GM12892 (cell line): ENCODE data around the gene PRDM2.

Source experiments
- DNase-seq: peaks from one replicate; pipeline ENCODE4 v3.0.0; 2011; ENCODE audit not compliant: insufficient read length
- FAIRE-seq: peaks from 2 replicates; lab custom pipeline; 2011; peaks lifted over from hg19 to GRCh38; lab: Jason Lieb, UNC
- POLR2A ChIP-seq: IDR thresholded peaks from 2 replicates; pipeline ENCODE4 v1.6.1; 2011; ENCODE audit warnings: low read depth, low read length, control low read depth
- POLR2AphosphoS5 ChIP-seq: IDR thresholded peaks from 2 replicates; pipeline ENCODE4 v1.6.1; 2011; ENCODE audit warnings: low read depth, low read length, control low read depth
- TAF1 ChIP-seq: IDR thresholded peaks from 2 replicates; pipeline ENCODE4 v1.6.1; 2011; ENCODE audit warnings: low read depth, mild to moderate bottlenecking, control low read depth, low read length, borderline replicate concordance

The PRDM2 gene

DNA sequence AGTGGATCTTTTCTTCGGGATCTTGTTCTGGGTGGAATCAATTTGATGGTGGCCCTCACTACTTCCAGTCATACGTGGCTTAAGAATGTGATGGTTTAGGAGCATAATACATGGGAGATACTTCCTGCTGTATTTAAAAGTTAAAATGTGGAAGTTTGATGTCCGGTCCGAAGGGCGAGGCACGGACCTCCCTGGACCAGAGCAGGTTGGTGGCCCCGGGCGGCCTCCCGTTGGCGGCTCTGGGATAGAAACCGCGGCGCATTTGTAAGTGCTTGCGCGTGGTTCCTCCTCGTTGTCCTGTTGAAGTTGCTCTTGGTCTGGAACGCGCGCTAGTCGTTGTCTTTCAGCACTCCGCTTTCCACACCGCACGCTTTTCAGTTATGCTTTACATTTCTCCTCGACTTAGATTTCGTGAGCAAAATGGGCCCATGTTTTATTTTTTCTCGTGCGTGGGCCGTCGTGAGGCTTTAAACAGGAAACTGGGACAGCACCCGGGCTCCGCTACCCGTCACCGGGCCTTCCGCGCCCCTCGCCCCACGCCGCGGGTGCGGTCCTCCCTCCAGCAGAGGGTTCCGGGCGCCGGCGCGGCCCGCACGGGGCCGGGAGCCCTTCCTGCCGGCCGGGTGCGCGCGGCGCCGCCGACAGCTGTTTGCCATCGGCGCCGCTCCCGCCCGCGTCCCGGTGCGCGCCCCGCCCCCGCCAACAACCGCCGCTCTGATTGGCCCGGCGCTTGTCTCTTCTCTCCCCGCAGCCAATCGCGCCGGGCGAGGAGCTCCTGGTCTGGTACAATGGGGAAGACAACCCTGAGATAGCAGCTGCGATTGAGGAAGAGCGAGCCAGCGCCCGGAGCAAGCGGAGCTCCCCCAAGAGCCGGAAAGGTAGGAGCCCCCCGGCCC is 48.9 kb downstream of the PRDM2 start:
- DNase-seq: peak; percentile 89
- peak; percentile 64 for TF ChIP-seq POLR2AphosphoS5
- peak; percentile 87 for TF ChIP-seq POLR2A
- TF ChIP-seq TAF1: peak; percentile 69; the same call in 1 of the 2 replicates
- FAIRE-seq: peak; percentile 95

DNA sequence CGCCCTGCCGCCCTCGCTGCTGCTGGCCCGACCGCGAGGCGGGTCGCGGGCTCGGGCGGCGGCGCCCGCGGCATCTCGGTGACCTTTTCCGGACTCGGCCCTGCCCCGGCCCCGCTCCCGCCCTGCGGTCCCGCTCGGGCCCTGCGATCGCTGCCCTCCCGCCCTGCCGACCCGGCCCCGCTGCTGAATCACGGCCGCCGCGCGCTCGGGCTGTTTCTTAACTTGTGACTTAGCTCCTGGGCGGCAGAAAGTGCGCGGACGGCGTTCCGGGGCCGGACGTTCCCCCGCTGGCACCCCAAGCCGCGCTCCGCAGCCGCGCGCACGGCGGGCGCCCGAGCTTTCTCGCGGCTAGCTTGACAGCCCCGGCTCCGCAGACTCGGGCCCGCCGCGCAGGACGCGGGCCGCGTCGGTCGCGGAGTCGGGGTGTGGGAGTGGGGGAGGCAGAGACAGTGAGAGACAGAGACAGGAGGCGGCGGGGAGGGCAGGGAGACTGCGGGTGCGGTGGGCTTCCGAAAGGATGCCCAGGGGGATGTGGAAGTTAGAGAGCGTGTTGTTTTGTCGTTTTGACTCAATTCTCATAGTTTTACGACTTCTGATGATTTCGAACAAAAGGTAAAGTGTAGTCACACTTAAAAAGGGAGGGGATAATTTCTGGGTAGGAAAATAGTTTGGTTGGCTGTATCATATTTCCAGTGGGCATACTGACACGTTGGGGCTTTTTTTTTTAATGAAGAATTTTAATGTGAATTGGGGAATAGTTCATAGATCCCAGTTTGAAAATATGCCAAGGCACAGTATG is 49.8 kb downstream of the PRDM2 start:
- TF ChIP-seq POLR2AphosphoS5: no peak
- TF ChIP-seq POLR2A: 0 out of 2 replicates have a peak, but pooled peaks have one; percentile 7
- FAIRE-seq: peak; percentile 76
- no peak for DNase-seq

DNA sequence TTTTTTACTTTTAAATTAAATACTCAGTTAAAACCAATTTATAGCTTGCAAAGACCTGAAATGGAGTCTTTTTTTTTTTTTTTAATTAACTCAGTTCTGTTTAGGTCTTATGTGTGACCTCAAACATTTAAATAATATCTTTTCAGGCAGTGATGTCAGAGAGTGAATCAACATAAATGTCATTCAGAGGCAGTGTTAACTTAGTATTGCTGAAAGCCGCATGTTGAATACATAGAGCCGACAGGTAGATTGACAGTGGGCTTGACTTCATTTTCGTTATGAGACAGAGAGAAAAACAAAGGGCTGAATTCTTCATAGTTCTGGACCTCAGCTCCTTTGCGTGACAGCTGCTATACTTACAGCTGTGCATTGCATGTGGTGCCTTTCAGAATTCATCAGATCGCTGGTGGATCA is 51.5 kb downstream of the PRDM2 start:
- TF ChIP-seq POLR2A: no peak
- 0 out of 2 replicates have a peak, but pooled peaks have one; percentile 33 for TF ChIP-seq POLR2AphosphoS5
- peak; percentile 85 for FAIRE-seq

DNA sequence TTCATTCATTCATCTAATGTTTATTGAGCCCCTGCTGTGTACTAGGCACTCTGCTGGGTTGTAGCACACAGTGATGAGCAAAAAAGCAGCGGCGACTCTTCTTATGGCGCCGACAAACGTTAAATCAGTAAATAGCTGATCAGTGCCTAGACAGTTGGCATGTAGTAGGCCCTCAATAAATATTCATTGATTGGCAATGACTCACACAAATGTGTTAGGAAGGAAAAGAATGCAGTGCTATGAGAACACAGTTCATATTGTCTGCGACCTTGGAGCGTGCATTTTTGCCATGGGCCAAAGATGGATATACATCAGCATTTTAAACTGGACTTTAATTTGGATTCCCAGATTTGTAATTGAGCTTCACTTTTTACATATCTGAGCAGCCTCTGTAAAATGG is 52.0 kb downstream of the PRDM2 start:
- TF ChIP-seq POLR2AphosphoS5: no peak
- TF ChIP-seq POLR2A: no peak
- TF ChIP-seq TAF1: no peak
- FAIRE-seq (peak; percentile 70), DNase-seq (no peak)

More for the DNA sequence above, 51.5 kb downstream of the PRDM2 start:
- no peak for DNase-seq

GRCh38 chr1:13752852-13753251 is 52.9 kb downstream of the PRDM2 start:
- no peak for DNase-seq
- no peak for TF ChIP-seq TAF1
- TF ChIP-seq POLR2A: no peak
- TF ChIP-seq POLR2AphosphoS5: no peak
- peak; percentile 17 for FAIRE-seq

GRCh38 chr1:13753636-13754402 is 53.8 kb downstream of the PRDM2 start:
- peak; percentile 95 for FAIRE-seq
- DNase-seq: no peak
- TF ChIP-seq POLR2A (no peak; the same call in 1 of the 2 replicates), TAF1 (no peak), POLR2AphosphoS5 (no peak)

DNA sequence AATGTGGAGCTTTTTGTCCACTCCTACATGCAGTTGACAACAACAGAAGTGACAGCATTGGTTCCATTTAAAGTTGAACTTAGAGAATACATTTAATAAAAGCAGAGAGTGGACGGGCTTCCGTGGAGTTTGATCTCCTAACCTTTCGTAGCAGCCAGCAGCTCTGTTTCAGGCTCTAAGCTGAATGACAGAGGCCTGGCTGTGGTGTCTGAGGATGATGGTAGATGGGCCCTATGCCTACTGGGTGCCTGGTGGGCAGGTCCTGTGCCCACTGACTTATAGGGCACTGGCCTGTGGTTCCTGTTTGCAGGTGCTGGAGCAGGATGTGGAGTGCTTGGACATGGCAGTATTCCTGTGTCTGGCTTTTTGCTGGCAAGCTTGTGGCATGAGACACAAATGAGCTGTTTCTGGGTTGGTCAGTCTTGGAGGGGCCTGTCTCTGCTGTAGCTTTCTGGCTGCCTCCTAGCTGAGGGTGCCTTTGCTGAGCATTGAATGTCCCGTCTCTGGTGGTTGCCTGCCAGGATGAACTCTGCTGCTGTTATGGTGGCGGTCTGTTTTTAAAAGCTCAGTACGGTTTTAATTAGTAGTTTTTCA is 54.6 kb downstream of the PRDM2 start:
- TF ChIP-seq POLR2A (no peak), TAF1 (no peak), POLR2AphosphoS5 (no peak)
- DNase-seq (no peak), FAIRE-seq (peak; percentile 50)

- peak; percentile 56 for FAIRE-seq
Measured at GRCh38 chr1:13756557-13757315, 56.7 kb downstream of the PRDM2 start.

DNA sequence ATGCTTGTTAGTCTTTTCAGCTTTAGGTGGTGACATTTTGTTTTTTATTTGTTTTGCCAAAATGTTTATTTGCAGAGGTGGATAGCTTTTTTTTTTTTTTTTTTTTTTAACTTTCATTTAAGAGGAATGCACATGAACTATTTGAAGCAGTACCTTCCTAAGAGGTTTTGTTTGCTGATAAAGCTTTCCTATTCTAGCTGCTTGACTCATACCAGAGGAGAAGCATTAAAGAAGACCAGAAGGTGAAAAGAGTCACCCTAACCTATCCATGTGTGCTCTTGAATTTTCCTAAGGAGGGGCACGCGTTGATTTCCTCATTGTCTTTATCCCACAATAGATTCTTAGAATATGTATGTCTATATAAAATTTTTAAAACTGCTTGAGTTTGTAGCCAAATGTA is 57.7 kb downstream of the PRDM2 start:
- DNase-seq (no peak), FAIRE-seq (no peak)
- TF ChIP-seq TAF1: no peak

More at GRCh38 chr1:13756557-13757315, 56.7 kb downstream of the PRDM2 start:
- no peak for DNase-seq
- TF ChIP-seq POLR2A (no peak), POLR2AphosphoS5 (no peak), TAF1 (no peak)

- DNase-seq: no peak
- 0 out of 2 replicates have a peak, but pooled peaks have one; percentile 25 for TF ChIP-seq POLR2AphosphoS5
- no peak for TF ChIP-seq POLR2A
- no peak for FAIRE-seq
Measured at GRCh38 chr1:13759072-13759471, 59.1 kb downstream of the PRDM2 start.
